ENCODE data around the gene ZCCHC9. TPM values are rescaled to one million over a fixed set of nuclear protein-coding genes. Genes with fewer than 3 reads are reported as not detected.

ZCCHC9 gene
- total RNA-seq, 1 donor from 2014 or later: 22.5 TPM

- no peak for FAIRE-seq
- DNase-seq (ENCODE audit: low read depth): no peak
- TF ChIP-seq, protein P1, sequence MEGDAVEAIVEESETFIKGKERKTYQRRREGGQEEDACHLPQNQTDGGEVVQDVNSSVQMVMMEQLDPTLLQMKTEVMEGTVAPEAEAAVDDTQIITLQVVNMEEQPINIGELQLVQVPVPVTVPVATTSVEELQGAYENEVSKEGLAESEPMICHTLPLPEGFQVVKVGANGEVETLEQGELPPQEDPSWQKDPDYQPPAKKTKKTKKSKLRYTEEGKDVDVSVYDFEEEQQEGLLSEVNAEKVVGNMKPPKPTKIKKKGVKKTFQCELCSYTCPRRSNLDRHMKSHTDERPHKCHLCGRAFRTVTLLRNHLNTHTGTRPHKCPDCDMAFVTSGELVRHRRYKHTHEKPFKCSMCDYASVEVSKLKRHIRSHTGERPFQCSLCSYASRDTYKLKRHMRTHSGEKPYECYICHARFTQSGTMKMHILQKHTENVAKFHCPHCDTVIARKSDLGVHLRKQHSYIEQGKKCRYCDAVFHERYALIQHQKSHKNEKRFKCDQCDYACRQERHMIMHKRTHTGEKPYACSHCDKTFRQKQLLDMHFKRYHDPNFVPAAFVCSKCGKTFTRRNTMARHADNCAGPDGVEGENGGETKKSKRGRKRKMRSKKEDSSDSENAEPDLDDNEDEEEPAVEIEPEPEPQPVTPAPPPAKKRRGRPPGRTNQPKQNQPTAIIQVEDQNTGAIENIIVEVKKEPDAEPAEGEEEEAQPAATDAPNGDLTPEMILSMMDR (IDR thresholded peaks at IDR 0.05; ENCODE audit: insufficient read depth, low read depth, low read length): no peak
- no peak for TF ChIP-seq EZH2 (IDR thresholded peaks at IDR 0.05; ENCODE audit: insufficient read depth, low read length)
Measured at GRCh38 chr5:81305785-81306184, 4.4 kb downstream of the ZCCHC9 start.

DNA sequence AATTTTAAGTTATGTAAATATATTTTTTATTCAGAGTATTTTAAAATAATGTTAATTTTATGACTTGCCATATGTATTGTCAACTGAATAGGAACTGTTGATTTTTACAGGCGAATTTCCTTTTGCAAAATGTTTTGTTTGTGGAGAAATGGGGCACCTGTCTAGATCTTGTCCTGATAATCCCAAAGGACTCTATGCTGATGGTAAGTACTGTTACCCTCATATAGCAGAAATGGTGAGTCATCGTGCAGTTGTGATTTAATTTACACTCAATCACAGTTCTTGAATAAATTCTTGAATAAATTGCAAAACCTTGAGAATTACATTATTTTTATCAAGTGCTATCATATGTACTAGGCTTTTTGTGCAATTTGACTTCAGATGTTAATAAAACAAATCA is 7.4 kb downstream of the ZCCHC9 start:
- Histone ChIP-seq H3K9me3 (ENCODE audit: insufficient read depth, low read depth, low read length) (no peaks in the 10 kb centered on the region), H3K36me3 (ENCODE audit: insufficient read depth, low read length) (peaks cover 28% of the 10 kb centered on the region), H3K4me3 (ENCODE audit: insufficient read depth, low read depth, low read length) (no peak overlapping the region), H3K4me1 (ENCODE audit: insufficient read depth, low read length) (no peaks in the 10 kb centered on the region), H3K4me2 (ENCODE audit: low read length) (no peak overlapping the region), H3K9ac (ENCODE audit: low read length) (no peak overlapping the region), H2AFZ (ENCODE audit: low read depth, low read length) (no peak overlapping the region), H3K27ac (ENCODE audit: low read depth, low read length) (no peak overlapping the region), H3K79me2 (ENCODE audit: insufficient read depth, low read length) (peaks cover 34% of the 10 kb centered on the region), H3K27me3 (ENCODE audit: insufficient read depth, low read length) (no peaks in the 10 kb centered on the region), H4K20me1 (ENCODE audit: insufficient read depth, low read length) (no peaks in the 10 kb centered on the region)
- H3K27me3 Mint-ChIP-seq (ENCODE audit: low read depth, unreplicated experiment): no peaks in the 10 kb centered on the region
- no peak overlapping the region for H3K4me3 Mint-ChIP-seq (ENCODE audit: unreplicated experiment)
- no peak for FAIRE-seq
- peaks cover 2% of the 10 kb centered on the region for H3K4me1 Mint-ChIP-seq (ENCODE audit: low read depth, unreplicated experiment)
- peaks cover 5% of the 10 kb centered on the region for H3K36me3 Mint-ChIP-seq (ENCODE audit: low read depth, unreplicated experiment)
- H3K27ac Mint-ChIP-seq (ENCODE audit: unreplicated experiment): no peak overlapping the region
- no peaks in the 10 kb centered on the region for H3K9me3 Mint-ChIP-seq (ENCODE audit: unreplicated experiment)
- TF ChIP-seq, protein P1 (IDR thresholded peaks at IDR 0.05; ENCODE audit: insufficient read depth, low read depth, low read length): no peak
- no peak for DNase-seq (ENCODE audit: low read depth)

More at GRCh38 chr5:81305785-81306184, 4.4 kb downstream of the ZCCHC9 start:
- no peaks in the 10 kb centered on the region for H3K27me3 Mint-ChIP-seq (ENCODE audit: low read depth, unreplicated experiment)
- no peak overlapping the region for H3K4me3 Mint-ChIP-seq (ENCODE audit: unreplicated experiment)
- no peaks in the 10 kb centered on the region for H3K36me3 Mint-ChIP-seq (ENCODE audit: low read depth, unreplicated experiment)
- H3K4me3 ChIP-seq (ENCODE audit: insufficient read depth, low read depth, low read length): no peak overlapping the region
- no peaks in the 10 kb centered on the region for H3K27me3 ChIP-seq (ENCODE audit: insufficient read depth, low read length)
- no peak overlapping the region for H3K27ac Mint-ChIP-seq (ENCODE audit: unreplicated experiment)
- H3K9me3 ChIP-seq (ENCODE audit: insufficient read depth, low read depth, low read length): no peaks in the 10 kb centered on the region
- peaks cover 62% of the 10 kb centered on the region for H3K79me2 ChIP-seq (ENCODE audit: insufficient read depth, low read length)
- H3K4me1 ChIP-seq (ENCODE audit: insufficient read depth, low read length): peaks cover 5% of the 10 kb centered on the region
- no peak overlapping the region for H3K27ac ChIP-seq (ENCODE audit: low read depth, low read length)
- no peak overlapping the region for H3K4me2 ChIP-seq (ENCODE audit: low read length)
- no peaks in the 10 kb centered on the region for H4K20me1 ChIP-seq (ENCODE audit: insufficient read depth, low read length)
- H3K4me1 Mint-ChIP-seq (ENCODE audit: low read depth, unreplicated experiment): peaks cover 9% of the 10 kb centered on the region
- no peak overlapping the region for H2AFZ ChIP-seq (ENCODE audit: low read depth, low read length)
- peaks cover 6% of the 10 kb centered on the region for H3K36me3 ChIP-seq (ENCODE audit: insufficient read depth, low read length)
- no peak overlapping the region for H3K9ac ChIP-seq (ENCODE audit: low read length)
- H3K9me3 Mint-ChIP-seq (ENCODE audit: unreplicated experiment): no peaks in the 10 kb centered on the region

GRCh38 chr5:81310402-81311063 is 9.1 kb downstream of the ZCCHC9 start:
- Histone ChIP-seq H3K36me3 (ENCODE audit: insufficient read depth, low read length) (peaks cover 22% of the 10 kb centered on the region), H3K4me2 (ENCODE audit: low read length) (no peak overlapping the region), H3K27me3 (ENCODE audit: insufficient read depth, low read length) (no peaks in the 10 kb centered on the region), H3K9ac (ENCODE audit: low read length) (no peak overlapping the region), H2AFZ (ENCODE audit: low read depth, low read length) (no peak overlapping the region), H4K20me1 (ENCODE audit: insufficient read depth, low read length) (no peaks in the 10 kb centered on the region), H3K9me3 (ENCODE audit: insufficient read depth, low read depth, low read length) (no peaks in the 10 kb centered on the region), H3K4me1 (ENCODE audit: insufficient read depth, low read length) (peaks cover 3% of the 10 kb centered on the region), H3K27ac (ENCODE audit: low read depth, low read length) (no peak overlapping the region), H3K4me3 (ENCODE audit: insufficient read depth, low read depth, low read length) (no peak overlapping the region), H3K79me2 (ENCODE audit: insufficient read depth, low read length) (peaks cover 17% of the 10 kb centered on the region)
- DNase-seq (ENCODE audit: low read depth): no peak
- Mint-ChIP-seq H3K27me3 (ENCODE audit: low read depth, unreplicated experiment) (no peaks in the 10 kb centered on the region), H3K27ac (ENCODE audit: unreplicated experiment) (no peak overlapping the region), H3K4me1 (ENCODE audit: low read depth, unreplicated experiment) (peaks cover 2% of the 10 kb centered on the region), H3K36me3 (ENCODE audit: low read depth, unreplicated experiment) (peaks cover 5% of the 10 kb centered on the region), H3K9me3 (ENCODE audit: unreplicated experiment) (no peaks in the 10 kb centered on the region), H3K4me3 (ENCODE audit: unreplicated experiment) (no peak overlapping the region)
- no peak for FAIRE-seq
- no peak for TF ChIP-seq EZH2 (IDR thresholded peaks at IDR 0.05; ENCODE audit: insufficient read depth, low read length)
- TF ChIP-seq, protein P1 (IDR thresholded peaks at IDR 0.05; ENCODE audit: insufficient read depth, low read depth, low read length): no peak

All from astrocyte (in vitro differentiated cells and primary cell).